NCI-H2227 treated with DMSO at 0.1 percent for 48 hours (cell line): ENCODE data around the gene INS.
"Not testable (repeated sequence)": the region's sequence is repeated elsewhere in the genome, so short reads cannot be mapped to it uniquely, and the experiment has no call there.

Experiments
- DNase-seq: peaks from one replicate; lab custom pipeline; 2025; lab: John Stamatoyannopoulos, UW

INS gene

GRCh38 chr11:2180789-2181370 is 19.9 kb upstream of the INS start:
- DNase-seq, result no peak

DNA sequence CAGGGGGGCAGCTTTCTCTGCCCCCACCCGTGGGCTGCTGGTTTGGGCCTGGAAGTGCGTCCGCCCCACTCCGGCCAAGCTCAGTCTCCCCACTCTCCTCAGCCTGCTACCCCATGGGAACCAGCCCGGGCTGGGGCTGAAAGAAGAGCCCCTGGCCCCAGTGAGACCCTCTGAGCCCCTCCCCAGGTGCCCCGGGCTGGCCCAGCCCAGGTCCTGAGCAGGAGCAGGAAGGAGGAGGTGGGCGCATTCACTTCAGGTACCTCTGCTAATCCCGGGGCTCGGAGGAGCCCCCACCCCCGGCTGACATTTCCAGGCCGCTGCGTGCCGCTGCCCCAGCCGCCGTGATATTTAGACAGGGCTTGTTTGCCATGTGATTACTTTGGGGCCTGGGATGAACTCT is 19.3 kb upstream of the INS start:
- DNase-seq, result no peak

DNA sequence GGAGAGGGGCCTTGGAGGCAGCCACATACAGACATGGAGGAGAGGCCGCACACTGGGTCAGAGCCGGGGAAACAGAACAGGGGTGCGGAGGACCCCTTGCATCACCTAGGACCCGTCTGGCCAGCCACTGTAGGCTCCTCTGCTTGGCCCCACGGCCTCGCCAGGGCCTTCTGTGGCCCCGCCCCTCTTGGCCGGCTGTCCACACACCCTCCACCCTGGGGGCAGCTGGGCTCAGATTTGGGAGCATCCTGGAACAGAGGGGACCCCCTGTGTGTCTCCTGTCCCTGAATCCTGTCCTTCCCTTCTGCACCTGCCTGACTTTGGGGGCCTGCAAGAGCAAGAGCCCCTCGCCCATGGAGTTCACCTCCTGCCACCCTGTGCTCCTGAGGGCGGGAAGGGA is 18.5 kb upstream of the INS start:
- DNase-seq, result no peak

GRCh38 chr11:2178906-2179494 is 18.0 kb upstream of the INS start:
- DNase-seq, result no peak

DNA sequence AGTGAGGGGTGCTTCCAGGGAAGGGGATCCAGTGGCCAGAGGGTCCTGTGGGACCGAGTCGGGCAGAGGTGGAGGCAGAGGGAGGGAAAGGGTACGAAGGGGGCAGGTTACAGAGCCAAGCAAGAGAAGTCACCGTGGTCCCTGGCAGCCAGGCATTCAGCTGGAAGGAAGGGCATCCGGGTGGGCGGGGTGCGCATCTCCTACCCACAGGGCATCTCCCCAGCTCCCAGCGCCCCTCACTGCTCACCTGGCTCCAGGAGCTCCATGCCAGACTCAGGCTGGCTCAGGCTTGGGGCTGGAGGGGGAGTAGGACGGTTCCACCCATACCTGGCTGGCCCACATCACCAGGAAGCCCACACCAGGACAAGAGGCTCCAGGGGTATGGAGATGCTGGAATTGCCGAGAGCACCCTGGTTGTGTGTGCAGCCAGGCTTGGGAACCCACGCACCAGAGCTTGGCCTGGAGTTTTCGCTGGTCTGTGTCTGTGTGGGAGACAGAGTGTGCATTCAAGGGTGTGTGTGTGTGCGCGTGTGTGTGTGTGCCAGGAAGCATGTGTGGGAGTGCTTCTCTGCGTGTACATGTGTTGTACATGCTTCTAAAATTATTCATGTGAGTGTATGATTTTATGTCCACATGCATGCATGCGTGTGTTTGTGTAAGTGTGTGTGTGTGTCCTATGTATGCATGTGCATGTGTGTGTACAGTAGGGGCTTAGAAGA is 17.2 kb upstream of the INS start:
- DNase-seq, result not testable (repeated sequence)

GRCh38 chr11:2177076-2177475 is 16.1 kb upstream of the INS start:
- DNase-seq, result peak; percentile 71

GRCh38 chr11:2176389-2176900 is 15.4 kb upstream of the INS start:
- no peak for DNase-seq

DNA sequence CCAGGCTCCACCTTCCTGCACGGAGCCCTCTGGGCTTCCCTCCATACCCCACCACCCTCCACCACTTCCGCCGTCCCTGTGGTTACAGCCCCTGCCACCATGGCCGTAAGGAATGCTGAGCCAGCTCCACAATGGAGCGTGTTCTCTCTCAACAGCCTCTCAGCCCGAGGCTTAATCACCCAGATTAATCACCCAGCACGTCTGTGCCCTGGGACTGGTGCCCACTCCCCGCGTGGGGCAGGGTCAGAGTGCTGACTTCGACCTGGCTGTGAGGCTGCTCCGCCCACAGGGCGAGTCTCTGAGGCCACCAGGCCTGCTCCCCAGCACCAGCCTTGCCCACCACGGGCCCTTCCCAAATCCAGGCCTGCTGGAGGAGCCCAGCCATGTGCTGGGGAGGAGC is 14.7 kb upstream of the INS start:
- no peak for DNase-seq

DNA sequence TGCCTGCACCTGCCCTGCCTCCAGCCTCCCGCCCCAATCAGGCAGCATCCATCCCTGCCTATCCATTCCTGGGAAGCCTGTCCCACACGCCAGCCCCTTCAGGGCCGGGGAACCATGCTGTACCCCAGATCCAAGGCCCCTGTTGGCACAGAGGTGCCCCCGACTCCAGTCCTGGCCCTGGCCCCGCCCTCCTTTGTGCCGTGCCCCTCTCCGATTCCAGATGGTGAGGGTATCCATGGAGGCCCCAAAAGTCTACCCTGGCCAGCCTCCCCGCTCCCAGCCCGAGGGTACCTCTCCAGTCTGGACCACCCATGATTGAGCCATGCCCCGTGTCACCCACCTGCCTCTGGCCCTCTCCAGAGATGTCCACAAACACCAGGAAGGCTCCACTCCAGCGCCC is 13.4 kb upstream of the INS start:
- no peak for DNase-seq

GRCh38 chr11:2173761-2174160 is 12.8 kb upstream of the INS start:
- no peak for DNase-seq

- DNase-seq, result no peak
These were observed 12.2 kb upstream of the INS start for GRCh38 chr11:2173150-2173693.

- DNase-seq, result no peak
These were observed 11.7 kb upstream of the INS start for GRCh38 chr11:2172676-2173075.

GRCh38 chr11:2171591-2172003 is 10.6 kb upstream of the INS start, which contains the start of gene TH:
Gene TH (minus strand): TSS chr11:2171815. CDS start chr11:2171786, 29 bp downstream.
- DNase-seq, result no peak

GRCh38 chr11:2169626-2170570 is 8.9 kb upstream of the INS start:
- no peak for DNase-seq

GRCh38 chr11:2169005-2169378 is 8.0 kb upstream of the INS start:
- DNase-seq, result no peak

GRCh38 chr11:2168286-2169004 is 7.4 kb upstream of the INS start:
- no peak for DNase-seq

- no peak for DNase-seq
These were observed 6.4 kb upstream of the INS start for GRCh38 chr11:2167141-2168045.

DNA sequence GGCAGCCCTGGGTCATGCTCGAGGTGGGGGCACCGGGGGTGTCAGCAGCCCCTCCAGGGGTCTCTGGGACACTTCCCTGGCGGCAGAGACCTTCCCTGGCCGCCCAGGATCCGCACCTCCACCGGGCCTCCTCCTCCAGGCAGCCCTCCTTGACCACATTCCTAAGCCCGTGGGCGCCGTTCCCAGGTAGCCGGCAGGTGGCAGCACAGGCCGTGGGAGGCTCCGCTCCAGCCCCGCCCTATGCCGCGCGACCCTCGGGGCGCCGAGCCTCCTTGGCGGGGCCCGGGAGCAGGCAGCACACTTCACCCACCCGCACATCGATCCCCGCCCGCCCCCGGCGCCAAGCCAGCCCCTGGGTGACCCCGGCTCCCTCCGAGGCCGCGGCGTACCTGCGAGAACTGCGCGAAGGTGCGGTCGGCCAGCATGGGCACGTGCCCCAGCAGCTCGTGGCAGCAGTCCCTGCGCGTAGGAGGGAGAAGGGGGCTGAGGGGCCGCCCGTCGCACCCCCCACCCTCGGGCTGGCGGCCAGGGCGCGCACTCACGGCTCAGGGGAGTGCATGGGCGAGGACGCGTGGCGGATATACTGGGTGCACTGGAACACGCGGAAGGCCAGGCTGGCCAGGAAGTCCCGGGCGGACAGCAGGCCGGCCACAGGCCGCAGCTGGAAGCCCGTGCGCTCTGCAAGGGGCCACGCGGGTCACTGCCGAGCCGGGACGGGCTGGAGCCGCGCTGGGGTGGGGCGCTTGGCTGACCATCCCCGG is 5.3 kb upstream of the INS start:
- no peak for DNase-seq

DNA sequence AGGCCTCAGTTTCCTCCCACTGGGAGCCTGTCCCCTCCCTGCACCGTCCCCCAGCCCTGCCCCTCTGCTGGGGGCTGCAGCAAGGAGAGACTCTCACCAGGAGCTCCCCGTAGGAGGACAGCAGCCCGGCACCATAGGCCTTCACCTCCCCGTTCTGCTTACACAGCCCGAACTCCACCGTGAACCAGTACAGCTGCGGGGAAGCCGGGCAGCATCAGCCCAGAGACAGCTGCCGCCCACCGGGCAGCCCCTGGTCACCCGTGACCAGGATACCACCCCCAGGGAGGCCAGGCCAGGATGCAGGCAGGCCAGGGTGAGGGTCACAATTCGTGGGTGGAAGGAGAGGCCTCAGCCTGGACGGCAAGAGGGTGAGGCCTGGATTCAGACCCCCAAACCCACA is 4.6 kb upstream of the INS start:
- no peak for DNase-seq
